GM23338 (cell line): ENCODE results near the gene MON1B. TPM values are rescaled to one million over a fixed set of nuclear protein-coding genes. Genes with fewer than 3 reads are reported as not detected.

Experiments used
- ATAC-seq: fragments of 200-7000 bp; cut with Tn5 transposase; 3 replicates; pipeline ENCODE4 v1.9.1; 2020
- DNase-seq: peaks from one replicate; pipeline ENCODE4 v3.0.0-alpha.2; 2015; ENCODE audit warnings: low spot score
- H2AFZ ChIP-seq: fragments of 200-600 bp; sonication (generic); 2 replicates; pipeline ENCODE4 v1.8.0; 2016; ENCODE audit warnings: antibody characterized with exemption, mild to moderate bottlenecking, moderate library complexity
- H3F3A ChIP-seq: fragments of 200-600 bp; sonication (generic); replicated peaks from 2 replicates; pipeline ENCODE4 v1.8.0; 2017; ENCODE audit warnings: antibody characterized with exemption, mixed run types, low read depth
- H3K27ac ChIP-seq: fragments of 200-600 bp; sonication (generic); 2 replicates; pipeline ENCODE4 v1.6.1; 2016; ENCODE audit warnings: low read depth
- H3K27me3 ChIP-seq: fragments of 200-600 bp; sonication (generic); 2 replicates; pipeline ENCODE4 v1.8.0; 2016; ENCODE audit warnings: mild to moderate bottlenecking, mixed run types, moderate library complexity; ENCODE audit not compliant: insufficient read depth
- H3K36me3 ChIP-seq: fragments of 200-600 bp; sonication (generic); 2 replicates; pipeline ENCODE4 v1.8.0; 2016; ENCODE audit warnings: mild to moderate bottlenecking; ENCODE audit not compliant: insufficient read depth
- H3K4me1 ChIP-seq: fragments of 200-600 bp; sonication (generic); 2 replicates; pipeline ENCODE4 v1.8.0; 2016; ENCODE audit warnings: mild to moderate bottlenecking, moderate library complexity; ENCODE audit not compliant: insufficient read depth
- H3K4me2 ChIP-seq: fragments of 200-600 bp; sonication (generic); 2 replicates; pipeline ENCODE4 v1.7.1; 2017; ENCODE audit warnings: mixed run types
- H3K4me3 ChIP-seq: fragments of 200-600 bp; sonication (generic); 2 replicates; pipeline ENCODE4 v1.6.1; 2016; ENCODE audit warnings: mixed run types
- H3K79me2 ChIP-seq: fragments of 200-600 bp; sonication (generic); replicated peaks from 2 replicates; pipeline ENCODE4 v1.8.0; 2017; ENCODE audit warnings: mild to moderate bottlenecking; ENCODE audit not compliant: insufficient read depth
- H3K9me2 ChIP-seq: fragments of 200-600 bp; sonication (generic); 2 replicates; pipeline ENCODE4 v1.8.0; 2017; ENCODE audit not compliant: insufficient read depth
- H4K20me1 ChIP-seq: fragments of 200-600 bp; sonication (generic); replicated peaks from 2 replicates; pipeline ENCODE4 v1.8.0; 2017; ENCODE audit warnings: mild to moderate bottlenecking; ENCODE audit not compliant: insufficient read depth
- H3K27ac Mint-ChIP-seq: 2 replicates; pipeline ENCODE4 v1.8.0; 2020; ENCODE audit warnings: inconsistent platforms, mild to moderate bottlenecking, moderate library complexity, mixed read lengths
- H3K27me3 Mint-ChIP-seq: 3 replicates; pipeline ENCODE4 v1.8.0; 2022; ENCODE audit warnings: low read depth, mild to moderate bottlenecking, moderate library complexity, mixed read lengths, inconsistent platforms; ENCODE audit not compliant: insufficient read depth, poor library complexity
- H3K36me3 Mint-ChIP-seq: 3 replicates; pipeline ENCODE4 v1.8.0; 2021; ENCODE audit warnings: low read depth, mild to moderate bottlenecking, inconsistent platforms, moderate library complexity, mixed read lengths
- H3K4me1 Mint-ChIP-seq: 3 replicates; pipeline ENCODE4 v1.8.0; 2020; ENCODE audit warnings: mild to moderate bottlenecking, inconsistent platforms, mixed read lengths
- H3K4me3 Mint-ChIP-seq: 3 replicates; pipeline ENCODE4 v1.8.0; 2021; ENCODE audit warnings: moderate library complexity, mild to moderate bottlenecking, inconsistent platforms, mixed read lengths
- H3K9me3 Mint-ChIP-seq: 3 replicates; pipeline ENCODE4 v1.8.0; 2020; ENCODE audit warnings: moderate library complexity, mild to moderate bottlenecking, inconsistent platforms, mixed read lengths
- CREB1 ChIP-seq: fragments of 250-450 bp; sonication (Bioruptor Pico); IDR thresholded peaks from 2 replicates; pipeline ENCODE4 v1.5.0; 2020; ENCODE audit warnings: low read depth, mild to moderate bottlenecking, moderate library complexity
- CTCF ChIP-seq, 2 experiments: fragments of 200-600 bp in 1 of 2; sonication (generic) in 1 of 2; conservative IDR thresholded peaks; 2 replicates each; pipeline versions ENCODE4 v1.5.1 to v1.6.1; 2016 to 2017; ENCODE audit warnings: antibody characterized with exemption in 2 of 2, low read depth in 2 of 2, mild to moderate bottlenecking in 2 of 2, moderate library complexity in 1 of 2
- ETS1 ChIP-seq: IDR thresholded peaks from 2 replicates; pipeline ENCODE4 v1.6.1; 2016; ENCODE audit warnings: antibody characterized with exemption
- EZH2 ChIP-seq: fragments of 200-600 bp; sonication (generic); IDR thresholded peaks from one replicate; pipeline ENCODE4 v1.8.0; 2017; ENCODE audit warnings: antibody characterized with exemption, mild to moderate bottlenecking, low read depth; ENCODE audit not compliant: unreplicated experiment
- EZH2phosphoT487 ChIP-seq: fragments of 200-600 bp; sonication (generic); IDR thresholded peaks from one replicate; pipeline ENCODE4 v1.8.1; 2018; ENCODE audit warnings: antibody characterized with exemption; ENCODE audit not compliant: unreplicated experiment
- JUNB ChIP-seq: IDR thresholded peaks from one replicate; pipeline ENCODE4 v1.6.1; 2016; ENCODE audit warnings: antibody characterized with exemption; ENCODE audit not compliant: unreplicated experiment
- NANOG ChIP-seq: IDR thresholded peaks from 2 replicates; pipeline ENCODE4 v1.6.1; 2016; ENCODE audit warnings: antibody characterized with exemption, borderline replicate concordance
- POLR2AphosphoS5 ChIP-seq: IDR thresholded peaks from 2 replicates; pipeline ENCODE4 v1.6.1; 2016; ENCODE audit warnings: antibody characterized with exemption, low read depth
- REST ChIP-seq: IDR thresholded peaks from one replicate; pipeline ENCODE4 v1.6.1; 2018; ENCODE audit warnings: antibody characterized with exemption; ENCODE audit not compliant: unreplicated experiment
- STAT1 ChIP-seq: IDR thresholded peaks from one replicate; pipeline ENCODE4 v1.6.1; 2016; ENCODE audit warnings: antibody characterized with exemption; ENCODE audit not compliant: unreplicated experiment
- ZNF114 ChIP-seq: fragments of 250-450 bp; sonication (Bioruptor Pico); IDR thresholded peaks from 2 replicates; pipeline ENCODE4 v1.5.0; 2020; ENCODE audit warnings: mild to moderate bottlenecking, moderate library complexity
- ZNF331 ChIP-seq: fragments of 250-450 bp; sonication (Bioruptor Pico); IDR thresholded peaks from 2 replicates; pipeline ENCODE4 v1.5.0; 2020; ENCODE audit warnings: low read depth, mild to moderate bottlenecking, moderate library complexity
- polyA plus RNA-seq: library from polyadenylated mRNA; unstranded; fragments of >200 nt; fragmentation: Nextera tagmentation; extraction: Ambion mirVana; gene quantifications from 2 replicates; pipeline ENCODE4 v1.2.1, GENCODE V29; 2016
- total RNA-seq: library from RNA; depleted of rRNA; stranded (reverse); fragments of >200 nt; shearing (Covaris generic); gene quantifications from 2 replicates; pipeline ENCODE4 v1.2.3, GENCODE V29; 2014

Gene MON1B
- total and polyA plus RNA-seq, 2 experiments from 2014 or later = 9.7 to 30.2 TPM

DNA sequence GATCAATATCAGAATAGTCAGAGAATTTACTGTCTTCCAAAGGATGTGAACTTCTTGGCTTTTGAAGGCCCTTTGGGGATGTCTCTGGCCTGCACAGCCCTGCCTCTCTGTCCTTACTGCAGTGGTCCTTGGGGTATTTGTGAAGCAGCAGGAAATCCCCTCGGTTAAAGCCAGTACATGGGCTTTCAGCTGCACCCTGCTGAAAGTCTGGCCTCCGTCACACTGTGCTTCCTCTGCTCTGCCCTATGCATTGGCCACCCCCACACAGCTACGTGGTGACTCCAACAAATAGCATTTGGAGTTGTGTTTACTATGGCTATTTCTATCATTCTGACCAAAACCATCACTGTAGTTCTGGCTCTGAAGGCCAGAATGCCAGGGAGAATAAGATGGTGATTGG lies 29.4 kb downstream of the MON1B start:
- Histone ChIP-seq H3K79me2 (no peaks in the 10 kb centered on the region), H3K9me2 (no peaks in the 10 kb centered on the region), H3K27ac (no peak overlapping the region), H3K4me2 (no peak overlapping the region), H3F3A (no peaks in the 10 kb centered on the region), H3K27me3 (no peaks in the 10 kb centered on the region), H3K4me1 (no peaks in the 10 kb centered on the region), H3K4me3 (no peak overlapping the region), H2AFZ (no peak overlapping the region), H4K20me1 (no peaks in the 10 kb centered on the region), H3K36me3 (no peaks in the 10 kb centered on the region)
- TF ChIP-seq ZNF331 (no peak), REST (no peak), JUNB (no peak), EZH2 (no peak), NANOG (no peak), EZH2phosphoT487 (no peak), CREB1 (no peak), ZNF114 (CRISPR knock-in tag) (no peak), ETS1 (no peak), STAT1 (no peak), POLR2AphosphoS5 (no peak)
- Mint-ChIP-seq H3K9me3 (no peaks in the 10 kb centered on the region), H3K36me3 (peaks cover 4% of the 10 kb centered on the region; the same call in 1 of the 3 replicates), H3K4me1 (peaks cover 15% of the 10 kb centered on the region; the same call in 2 of the 3 replicates), H3K4me3 (no peak overlapping the region), H3K27me3 (peaks cover 3% of the 10 kb centered on the region), H3K27ac (no peak overlapping the region)
- DNase-seq (no peak), ATAC-seq (peak; percentile 47; the same call in 2 of the 3 replicates)

DNA sequence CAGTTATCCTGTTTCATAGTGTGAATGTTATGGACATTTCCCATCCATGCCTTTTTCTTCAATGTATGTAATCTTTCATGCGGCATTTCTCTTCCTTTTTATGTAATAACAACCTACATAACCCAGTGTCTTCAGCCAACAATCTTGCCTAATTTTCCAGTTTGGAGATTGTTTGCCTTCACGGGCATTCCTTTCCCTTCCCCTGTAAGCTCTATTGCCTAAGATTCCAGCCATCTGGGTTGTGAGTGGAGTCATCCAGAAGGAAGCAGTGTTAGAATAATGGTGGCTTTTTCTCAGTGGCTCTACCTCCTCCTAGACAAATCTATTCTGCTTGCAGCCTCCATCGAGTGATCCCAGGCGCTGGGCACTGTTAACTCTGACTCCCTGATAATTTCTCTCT lies 30.5 kb downstream of the MON1B start:
- no peak for ATAC-seq
- no peak for TF ChIP-seq CTCF (conservative IDR thresholded peaks at IDR 0.05; ENCODE audit: low read depth in 2 of 2)
- no peak for TF ChIP-seq POLR2AphosphoS5
- no peak for TF ChIP-seq REST

More for the DNA sequence above, 30.5 kb downstream of the MON1B start:
- Histone ChIP-seq H3K4me1 (no peaks in the 10 kb centered on the region), H3K4me3 (no peak overlapping the region), H3K36me3 (no peaks in the 10 kb centered on the region), H3K27me3 (no peaks in the 10 kb centered on the region), H3F3A (no peaks in the 10 kb centered on the region), H3K79me2 (no peaks in the 10 kb centered on the region), H3K4me2 (no peak overlapping the region), H3K27ac (no peak overlapping the region), H4K20me1 (no peaks in the 10 kb centered on the region), H2AFZ (no peak overlapping the region), H3K9me2 (no peaks in the 10 kb centered on the region)
- Mint-ChIP-seq H3K27ac (no peak overlapping the region), H3K4me1 (peaks cover 15% of the 10 kb centered on the region; the same call in 2 of the 3 replicates), H3K36me3 (no peaks in the 10 kb centered on the region; the same call in 2 of the 3 replicates), H3K27me3 (peaks cover 3% of the 10 kb centered on the region), H3K9me3 (no peaks in the 10 kb centered on the region), H3K4me3 (no peak overlapping the region)
- DNase-seq = no peak
